Activated CD8-positive, alpha-beta memory T cell treated with anti-CD3 and anti-CD28 coated beads, Interleukin-2, amount 50 U/mL, for 1 hour (primary cell): ENCODE data around the gene RAPGEF3.
A peak's percentile ranks its signal among the peaks of the same experiment; 100 is the strongest.

Source experiments
- DNase-seq: peaks from one replicate; pipeline ENCODE4 v3.0.0-alpha.2; 2020; ENCODE audit errors: extremely low read depth

RAPGEF3 gene

GRCh38 chr12:47743311-47743860 is 15.3 kb downstream of the RAPGEF3 start:
- DNase-seq = no peak

DNA sequence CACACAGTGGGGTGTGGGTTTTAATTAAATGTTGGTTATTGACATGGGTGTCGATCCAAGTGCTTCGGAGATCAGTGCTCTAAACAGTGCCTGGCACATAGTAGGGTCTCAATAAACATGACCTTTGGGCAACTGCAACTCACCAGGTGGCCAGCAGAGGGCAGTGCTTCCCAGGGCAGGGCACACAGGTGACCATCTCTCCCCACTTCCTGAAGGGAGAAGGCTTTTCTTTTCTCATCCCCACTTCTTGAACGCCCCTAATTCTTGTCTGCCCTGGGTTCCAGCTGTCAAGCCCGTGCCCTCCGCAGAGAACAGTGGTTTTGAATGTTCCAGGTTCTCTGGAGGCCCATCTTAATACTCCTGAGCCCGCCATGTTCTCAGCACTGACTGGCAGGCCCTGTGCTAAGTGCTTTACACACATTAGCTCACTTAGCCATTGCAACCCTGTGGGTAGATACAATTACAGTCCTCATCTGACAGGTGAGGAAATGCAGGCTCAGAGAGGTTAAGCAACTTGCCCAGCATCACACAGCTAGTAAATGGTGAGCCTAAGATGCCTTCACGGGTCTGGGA is 16.3 kb downstream of the RAPGEF3 start:
- no peak for DNase-seq

DNA sequence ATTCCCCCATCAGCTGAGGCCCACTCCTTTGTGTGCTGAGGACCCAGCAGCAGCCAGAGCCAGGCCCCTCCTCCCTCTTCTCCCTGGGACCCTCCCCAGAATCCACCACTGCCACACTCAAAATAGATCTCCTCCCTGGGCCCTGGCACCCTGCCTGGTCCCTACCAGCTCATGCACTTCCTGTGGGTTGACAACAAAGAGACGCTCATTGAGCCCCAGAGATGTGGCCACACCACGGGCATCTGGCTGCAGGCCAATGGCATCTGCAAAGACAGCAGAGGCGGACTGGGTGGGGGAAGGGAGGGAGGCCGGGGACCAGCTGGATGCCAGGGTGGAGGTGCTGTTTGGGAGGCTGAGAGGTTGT is 17.4 kb downstream of the RAPGEF3 start:
- peak; percentile 33 for DNase-seq

GRCh38 chr12:47740606-47741339 is 17.9 kb downstream of the RAPGEF3 start:
- DNase-seq = no peak

GRCh38 chr12:47739979-47740378 is 18.7 kb downstream of the RAPGEF3 start:
- DNase-seq = no peak

DNA sequence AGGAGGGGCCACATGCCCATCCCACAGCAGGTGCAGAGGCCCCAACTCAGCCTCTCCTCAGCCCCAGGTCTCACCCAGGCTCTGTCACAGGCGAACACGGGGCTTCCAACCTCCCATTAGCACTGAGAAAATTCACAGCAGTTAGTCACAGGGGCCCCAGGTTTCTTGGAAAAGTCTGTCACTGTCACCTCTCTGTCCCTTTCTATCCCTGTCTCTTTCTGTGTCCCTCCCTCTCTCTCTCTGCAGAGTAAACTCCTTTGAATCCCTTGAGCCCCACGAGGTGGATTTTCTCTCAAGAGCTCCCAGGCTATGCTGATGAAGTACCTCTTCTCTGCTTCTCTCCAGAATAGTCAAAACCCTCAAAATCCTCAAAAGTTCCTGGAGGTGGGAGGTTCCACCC is 19.4 kb downstream of the RAPGEF3 start:
- no peak for DNase-seq

GRCh38 chr12:47737936-47738594 is 20.6 kb downstream of the RAPGEF3 start:
- no peak for DNase-seq

GRCh38 chr12:47736877-47737676 is 21.6 kb downstream of the RAPGEF3 start:
- DNase-seq = no peak

DNA sequence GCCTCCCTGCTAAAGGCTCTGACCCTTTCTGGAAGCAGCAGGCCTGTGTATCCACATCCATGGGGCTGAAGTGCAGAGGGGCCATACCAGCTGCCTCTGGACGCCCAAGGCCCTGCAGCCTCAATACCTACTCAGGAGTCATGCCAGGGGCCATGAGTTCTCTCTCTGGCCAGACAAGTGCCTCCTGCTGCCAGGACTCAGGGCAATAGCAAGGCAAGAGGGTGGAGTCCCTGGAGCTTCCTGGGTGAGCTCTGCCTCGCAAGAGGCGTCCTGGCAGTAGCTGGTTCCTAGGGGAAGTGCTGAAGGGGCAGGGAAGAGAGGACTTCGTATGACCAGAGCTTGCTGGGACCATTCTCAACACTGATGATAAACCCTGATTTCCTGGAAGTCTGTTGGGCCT is 22.5 kb downstream of the RAPGEF3 start:
- no peak for DNase-seq

GRCh38 chr12:47735649-47736048 is 23.0 kb downstream of the RAPGEF3 start:
- DNase-seq = no peak

GRCh38 chr12:47734725-47735480 is 23.8 kb downstream of the RAPGEF3 start:
- no peak for DNase-seq

- no peak for DNase-seq
Measured at GRCh38 chr12:47733142-47733541, 25.5 kb downstream of the RAPGEF3 start.

DNA sequence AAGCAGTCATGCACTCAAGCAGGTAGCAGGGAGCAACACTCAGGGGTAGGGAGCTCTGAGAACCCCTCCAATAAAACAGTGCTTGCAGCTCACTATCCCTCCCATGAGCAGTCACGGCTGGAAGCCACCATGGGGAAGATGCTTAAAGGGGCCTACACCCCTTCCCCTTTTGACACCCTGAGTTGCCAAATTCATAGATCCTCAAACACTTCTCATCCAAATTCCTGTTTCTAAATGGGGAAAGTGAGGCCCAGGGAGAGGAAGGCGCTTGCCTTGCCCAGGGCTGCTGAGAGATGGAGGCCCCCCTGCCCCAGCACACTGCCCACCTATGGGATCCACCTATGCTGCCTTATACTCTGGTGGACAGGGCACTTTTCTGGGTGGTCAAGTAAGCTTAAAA is 26.2 kb downstream of the RAPGEF3 start:
- DNase-seq = no peak

GRCh38 chr12:47731723-47732122 is 27.0 kb downstream of the RAPGEF3 start:
- no peak for DNase-seq

GRCh38 chr12:47730341-47730744 is 28.3 kb downstream of the RAPGEF3 start:
- DNase-seq = no peak

DNA sequence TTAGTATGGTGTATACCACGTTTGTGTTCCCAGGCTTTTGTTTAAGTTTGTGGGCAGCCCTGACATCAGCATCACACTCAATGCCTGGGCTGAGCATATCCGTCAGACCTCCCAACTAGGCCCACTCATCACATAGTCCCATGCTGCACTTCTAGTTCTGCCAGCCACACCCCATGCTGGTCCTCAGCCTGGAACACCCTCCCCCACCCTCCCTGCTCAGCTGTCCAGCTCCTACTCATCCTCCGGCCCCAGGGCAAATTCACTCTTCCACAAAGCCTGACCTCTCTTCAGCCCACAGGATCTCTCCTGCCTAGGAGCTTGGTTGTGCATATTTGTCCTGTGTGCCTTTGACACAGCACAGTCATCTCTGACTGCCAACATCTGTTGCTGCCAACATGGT is 29.4 kb downstream of the RAPGEF3 start:
- DNase-seq = no peak

GRCh38 chr12:47725893-47726292 is 32.8 kb downstream of the RAPGEF3 start:
- DNase-seq = no peak

- DNase-seq = no peak
Measured at GRCh38 chr12:47725091-47725772, 33.4 kb downstream of the RAPGEF3 start, which contains the start of gene ENDOU. Gene ENDOU (minus strand): TSS chr12:47725490. CDS start chr12:47725413, 77 bp downstream.

GRCh38 chr12:47722941-47723631 is 35.6 kb downstream of the RAPGEF3 start:
- no peak for DNase-seq
